ENCODE results near the gene ELOVL2.

GRCh38 chr6:10956776-10957175 lies 87.3 kb downstream of the ELOVL2 start:
- TF ChIP-seq EZH2phosphoT487 (IDR thresholded peaks at IDR 0.05; ENCODE audit: borderline replicate concordance) (no peak), POLR2AphosphoS5 (IDR thresholded peaks at IDR 0.05; ENCODE audit: low read depth, low read length) (no peak), SIN3A (IDR thresholded peaks at IDR 0.05; ENCODE audit: low read depth) (no peak), POLR2A (IDR thresholded peaks at IDR 0.05; ENCODE audit: borderline replicate concordance, extremely low read depth, insufficient read depth, insufficient read length) (no peak), CTCF (IDR thresholded peaks at IDR 0.05 in 2 of 3, conservative IDR thresholded peaks at IDR 0.05 in 1 of 3; ENCODE audit: borderline replicate concordance in 1 of 3, insufficient read depth in 1 of 3, low read depth in 2 of 3, low read length in 2 of 3) (no peak), EZH2 (IDR thresholded peaks at IDR 0.05) (no peak), ZNF274 (IDR thresholded peaks at IDR 0.05; ENCODE audit: low read depth, low read length) (no peak), TCF7L2 (IDR thresholded peaks at IDR 0.05; ENCODE audit: borderline replicate concordance, extremely low read depth, insufficient read depth, insufficient read length) (no peak), JUND (IDR thresholded peaks at IDR 0.05) (no peak), ELF1 (IDR thresholded peaks at IDR 0.05; ENCODE audit: borderline replicate concordance, low read depth) (no peak), ZBTB33 (IDR thresholded peaks at IDR 0.05; ENCODE audit: extremely low read depth, insufficient replicate concordance, low read length) (no peak), ZFX (IDR thresholded peaks at IDR 0.05) (no peak)
- TF ChIP-seq, protein P1, sequence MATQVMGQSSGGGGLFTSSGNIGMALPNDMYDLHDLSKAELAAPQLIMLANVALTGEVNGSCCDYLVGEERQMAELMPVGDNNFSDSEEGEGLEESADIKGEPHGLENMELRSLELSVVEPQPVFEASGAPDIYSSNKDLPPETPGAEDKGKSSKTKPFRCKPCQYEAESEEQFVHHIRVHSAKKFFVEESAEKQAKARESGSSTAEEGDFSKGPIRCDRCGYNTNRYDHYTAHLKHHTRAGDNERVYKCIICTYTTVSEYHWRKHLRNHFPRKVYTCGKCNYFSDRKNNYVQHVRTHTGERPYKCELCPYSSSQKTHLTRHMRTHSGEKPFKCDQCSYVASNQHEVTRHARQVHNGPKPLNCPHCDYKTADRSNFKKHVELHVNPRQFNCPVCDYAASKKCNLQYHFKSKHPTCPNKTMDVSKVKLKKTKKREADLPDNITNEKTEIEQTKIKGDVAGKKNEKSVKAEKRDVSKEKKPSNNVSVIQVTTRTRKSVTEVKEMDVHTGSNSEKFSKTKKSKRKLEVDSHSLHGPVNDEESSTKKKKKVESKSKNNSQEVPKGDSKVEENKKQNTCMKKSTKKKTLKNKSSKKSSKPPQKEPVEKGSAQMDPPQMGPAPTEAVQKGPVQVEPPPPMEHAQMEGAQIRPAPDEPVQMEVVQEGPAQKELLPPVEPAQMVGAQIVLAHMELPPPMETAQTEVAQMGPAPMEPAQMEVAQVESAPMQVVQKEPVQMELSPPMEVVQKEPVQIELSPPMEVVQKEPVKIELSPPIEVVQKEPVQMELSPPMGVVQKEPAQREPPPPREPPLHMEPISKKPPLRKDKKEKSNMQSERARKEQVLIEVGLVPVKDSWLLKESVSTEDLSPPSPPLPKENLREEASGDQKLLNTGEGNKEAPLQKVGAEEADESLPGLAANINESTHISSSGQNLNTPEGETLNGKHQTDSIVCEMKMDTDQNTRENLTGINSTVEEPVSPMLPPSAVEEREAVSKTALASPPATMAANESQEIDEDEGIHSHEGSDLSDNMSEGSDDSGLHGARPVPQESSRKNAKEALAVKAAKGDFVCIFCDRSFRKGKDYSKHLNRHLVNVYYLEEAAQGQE (IDR thresholded peaks at IDR 0.05; ENCODE audit: low read depth) = no peak
- TF ChIP-seq, protein P2, sequence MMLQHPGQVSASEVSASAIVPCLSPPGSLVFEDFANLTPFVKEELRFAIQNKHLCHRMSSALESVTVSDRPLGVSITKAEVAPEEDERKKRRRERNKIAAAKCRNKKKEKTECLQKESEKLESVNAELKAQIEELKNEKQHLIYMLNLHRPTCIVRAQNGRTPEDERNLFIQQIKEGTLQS (IDR thresholded peaks at IDR 0.05) = no peak
